Mesendoderm (in vitro differentiated cells): ENCODE measurements around the gene ATXN2L.
"Not testable (repeated sequence)": the region's sequence is repeated elsewhere in the genome, so short reads cannot be mapped to it uniquely, and the experiment has no call there.

Experiments used
- DNase-seq: peaks from one replicate; pipeline ENCODE4 v3.0.0; 2013
- H2AK5ac ChIP-seq: 2 replicates; pipeline ENCODE4 v1.6.1; 2013; ENCODE audit warnings: low read length, inconsistent platforms
- H2BK120ac ChIP-seq: 2 replicates; pipeline ENCODE4 v1.6.1; 2013; ENCODE audit warnings: low read depth, mild to moderate bottlenecking, low read length, moderate library complexity, mixed read lengths
- H2BK15ac ChIP-seq: replicated peaks from 2 replicates; pipeline ENCODE4 v1.6.1; 2013; ENCODE audit warnings: low read depth, mild to moderate bottlenecking, moderate library complexity
- H2BK5ac ChIP-seq: 2 replicates; pipeline ENCODE4 v1.6.1; 2013; ENCODE audit warnings: low read length, inconsistent platforms
- H3K18ac ChIP-seq: 2 replicates; pipeline ENCODE4 v1.6.1; 2013; ENCODE audit warnings: mild to moderate bottlenecking, low read length, mixed read lengths
- H3K23ac ChIP-seq: one replicate; pipeline ENCODE4 v1.6.1; 2013; ENCODE audit warnings: low read length
- H3K27ac ChIP-seq: 2 replicates; pipeline ENCODE4 v1.5.1; 2013; ENCODE audit warnings: low read depth, mild to moderate bottlenecking, inconsistent platforms, low read length, moderate library complexity
- H3K27me3 ChIP-seq: 2 replicates; pipeline ENCODE4 v1.6.1; 2013; ENCODE audit warnings: low read length, control low read depth, mild to moderate bottlenecking, inconsistent platforms; ENCODE audit not compliant: insufficient read depth, poor library complexity
- H3K36me3 ChIP-seq: 2 replicates; pipeline ENCODE4 v1.6.1; 2013; ENCODE audit warnings: low read length, inconsistent platforms; ENCODE audit not compliant: control insufficient read depth, insufficient read depth
- H3K4ac ChIP-seq: one replicate; pipeline ENCODE4 v1.6.1; 2013; ENCODE audit warnings: low read depth, mild to moderate bottlenecking, low read length, moderate library complexity
- H3K4me1 ChIP-seq: 2 replicates; pipeline ENCODE4 v1.6.1; 2013; ENCODE audit warnings: low read depth, low read length, inconsistent platforms; ENCODE audit not compliant: control insufficient read depth
- H3K4me2 ChIP-seq: 2 replicates; pipeline ENCODE4 v1.6.1; 2013; ENCODE audit warnings: low read length
- H3K4me3 ChIP-seq: 2 replicates; pipeline ENCODE4 v1.5.1; 2013; ENCODE audit warnings: mild to moderate bottlenecking, low read length
- H3K56ac ChIP-seq: one replicate; pipeline ENCODE4 v1.6.1; 2013; ENCODE audit warnings: low read length
- H3K79me1 ChIP-seq: 2 replicates; pipeline ENCODE4 v1.6.1; 2013; ENCODE audit warnings: low read length, inconsistent platforms
- H3K79me2 ChIP-seq: 2 replicates; pipeline ENCODE4 v1.6.1; 2013; ENCODE audit warnings: mild to moderate bottlenecking, low read length; ENCODE audit not compliant: control insufficient read depth, insufficient read depth
- H3K9ac ChIP-seq: 2 replicates; pipeline ENCODE4 v1.6.1; 2013; ENCODE audit warnings: low read length, inconsistent platforms
- H4K5ac ChIP-seq: one replicate; pipeline ENCODE4 v1.6.1; 2013; ENCODE audit warnings: low read length
- H4K8ac ChIP-seq: one replicate; pipeline ENCODE4 v1.6.1; 2013; ENCODE audit warnings: low read depth, mild to moderate bottlenecking, control low read depth, low read length, moderate library complexity
- WGBS: extraction: QIAGEN DNeasy Blood & Tissue Kit; methylation state at CpG from one replicate; pipeline ENCODE4 v1.1.7; 2013; ENCODE audit warnings: low lambda C conversion rate, missing lambda C conversion rate; ENCODE audit not compliant: insufficient coverage; ENCODE audit errors: extremely low coverage; 5-methylcytosine and 5-hydroxymethylcytosine counted together

The ATXN2L gene

DNA sequence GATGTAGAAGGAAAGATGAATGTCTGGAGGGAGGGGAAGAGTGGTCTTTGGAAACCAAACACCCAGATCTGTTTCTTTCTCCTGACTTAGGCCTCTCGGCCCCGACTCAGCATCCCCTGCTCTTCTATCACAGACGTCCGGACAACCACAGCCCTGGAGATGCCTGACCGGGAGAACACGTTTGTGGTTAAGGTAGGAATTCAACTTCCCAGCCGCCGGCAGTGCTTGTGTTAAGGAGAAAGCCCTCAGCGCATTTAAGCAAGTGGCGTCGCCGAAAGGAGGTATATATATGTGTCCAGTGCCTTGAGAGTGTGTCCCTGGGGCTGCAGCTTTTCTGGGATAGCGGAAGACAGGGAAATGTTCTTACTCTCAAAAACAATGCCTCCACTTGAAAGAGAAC, 44.4 kb downstream of the ATXN2L start:
- peaks cover 9% of the 10 kb centered on the region for H3K36me3 ChIP-seq
- no peak overlapping the region for H2AK5ac ChIP-seq
- no peak overlapping the region for H3K4me3 ChIP-seq
- no peak overlapping the region for H3K18ac ChIP-seq
- no peak overlapping the region for H2BK120ac ChIP-seq
- no peaks in the 10 kb centered on the region for H3K27me3 ChIP-seq
- H3K79me2 ChIP-seq = peaks cover 17% of the 10 kb centered on the region
- DNase-seq = no peak
- no peak overlapping the region for H2BK5ac ChIP-seq
- H3K4ac ChIP-seq = no peak overlapping the region
- H2BK15ac ChIP-seq = no peak overlapping the region
- no CpG with 5 or more reads among the region's 13 CpGs for WGBS
- no peak overlapping the region for H3K27ac ChIP-seq
- H4K8ac ChIP-seq = no peak overlapping the region
- H3K9ac ChIP-seq = no peak overlapping the region
- H4K5ac ChIP-seq = no peak overlapping the region
- H3K4me2 ChIP-seq = no peak overlapping the region
- no peak overlapping the region for H3K23ac ChIP-seq
- H3K79me1 ChIP-seq = peaks cover 14% of the 10 kb centered on the region
- H3K56ac ChIP-seq = no peak overlapping the region
- H3K4me1 ChIP-seq = no peaks in the 10 kb centered on the region

DNA sequence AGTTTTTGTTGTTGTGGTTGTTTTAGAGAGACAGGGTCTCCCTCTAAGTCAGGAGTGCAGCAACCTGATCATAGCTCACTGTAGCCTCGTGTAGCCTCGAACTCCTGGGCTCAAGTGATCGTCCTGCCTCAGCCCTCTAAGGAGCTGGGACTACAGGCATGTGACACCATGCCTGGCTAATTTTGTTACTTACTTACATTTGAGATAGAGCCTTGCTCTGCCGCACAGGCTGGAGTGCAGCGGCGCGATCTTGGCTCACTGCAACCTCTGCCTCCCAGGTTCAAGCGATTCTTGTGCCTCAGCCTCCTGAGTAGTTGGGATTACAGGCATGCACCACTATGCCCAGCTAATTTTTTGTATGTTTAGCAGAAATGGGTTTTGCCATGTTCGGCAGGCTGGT, 44.8 kb downstream of the ATXN2L start:
- H3K56ac ChIP-seq, H4K5ac ChIP-seq, H3K4me3 ChIP-seq, H3K27ac ChIP-seq, H3K4me1 ChIP-seq, H2AK5ac ChIP-seq, DNase-seq, H2BK15ac ChIP-seq, H2BK120ac ChIP-seq, H3K18ac ChIP-seq, H4K8ac ChIP-seq, H3K9ac ChIP-seq, H3K4me2 ChIP-seq, H3K23ac ChIP-seq, H2BK5ac ChIP-seq, H3K27me3 ChIP-seq, H3K4ac ChIP-seq: not testable (repeated sequence)
- no CpG with 5 or more reads among the region's 9 CpGs for WGBS
- H3K79me1 ChIP-seq = peaks cover 14% of the 10 kb centered on the region
- H3K79me2 ChIP-seq = peaks cover 17% of the 10 kb centered on the region
- H3K36me3 ChIP-seq = peaks cover 11% of the 10 kb centered on the region

DNA sequence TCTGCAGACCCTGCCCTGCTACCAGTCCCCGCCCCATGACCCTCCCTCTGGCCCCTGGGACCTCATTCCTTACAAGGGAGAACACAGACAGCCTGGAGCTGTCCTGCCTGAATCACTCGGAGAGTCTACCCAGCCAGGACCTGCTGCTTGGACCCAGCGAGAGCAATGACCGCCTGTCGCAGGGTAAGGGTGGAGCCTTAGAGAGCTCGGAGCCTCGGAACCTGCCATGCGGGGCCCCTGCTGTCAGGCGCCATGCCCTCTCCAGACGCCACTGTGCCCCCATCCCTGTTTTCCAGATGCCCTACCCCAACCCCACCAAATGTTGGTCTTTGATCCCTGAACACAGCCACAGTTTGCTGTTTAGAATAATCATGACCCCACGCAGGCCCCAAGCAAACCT, 46.4 kb downstream of the ATXN2L start:
- Histone ChIP-seq H2BK120ac (no peak overlapping the region), H3K56ac (no peak overlapping the region), H3K36me3 (peaks cover 12% of the 10 kb centered on the region), H3K23ac (no peak overlapping the region), H2BK15ac (no peak overlapping the region), H3K27me3 (no peaks in the 10 kb centered on the region), H3K4me2 (no peak overlapping the region), H3K27ac (no peak overlapping the region), H3K4me3 (no peak overlapping the region), H4K8ac (no peak overlapping the region), H3K79me1 (peaks cover 13% of the 10 kb centered on the region), H3K4me1 (no peaks in the 10 kb centered on the region), H4K5ac (no peak overlapping the region), H3K18ac (no peak overlapping the region), H2BK5ac (no peak overlapping the region), H2AK5ac (no peak overlapping the region), H3K79me2 (peaks cover 14% of the 10 kb centered on the region), H3K9ac (no peak overlapping the region), H3K4ac (no peak overlapping the region)
- no CpG with 5 or more reads among the region's 11 CpGs for WGBS
- no peak for DNase-seq

DNA sequence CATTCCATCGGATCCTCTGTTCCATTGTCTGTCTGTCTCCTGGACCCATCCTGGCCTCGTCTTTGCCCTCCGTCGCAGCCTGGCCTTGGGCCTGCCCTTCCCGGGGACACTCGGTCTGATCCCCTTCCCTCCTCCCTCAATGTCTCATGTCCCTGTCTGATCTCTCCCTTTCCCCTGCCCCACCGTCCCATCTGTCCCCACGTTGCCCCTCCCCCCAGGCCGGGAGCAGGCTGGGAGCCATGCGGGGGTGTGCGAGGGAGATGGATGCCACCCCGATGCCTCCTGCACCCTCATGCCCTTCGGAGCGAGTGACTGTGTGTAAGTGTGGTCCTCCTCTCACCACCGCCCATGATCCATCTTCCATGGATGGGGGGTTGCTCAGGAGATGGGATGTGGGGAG, 50.2 kb downstream of the ATXN2L start:
- no peaks in the 10 kb centered on the region for H3K79me2 ChIP-seq
- H2AK5ac ChIP-seq = no peak overlapping the region
- H3K56ac ChIP-seq = no peak overlapping the region
- no peak overlapping the region for H3K4ac ChIP-seq
- no peak overlapping the region for H4K5ac ChIP-seq
- no peak overlapping the region for H4K8ac ChIP-seq
- H3K79me1 ChIP-seq = no peaks in the 10 kb centered on the region
- peaks cover 11% of the 10 kb centered on the region for H3K36me3 ChIP-seq
- no peak overlapping the region for H2BK120ac ChIP-seq
- H3K27ac ChIP-seq = no peak overlapping the region
- DNase-seq = no peak
- H3K4me3 ChIP-seq = no peak overlapping the region
- H2BK15ac ChIP-seq = no peak overlapping the region
- no peaks in the 10 kb centered on the region for H3K4me1 ChIP-seq
- no peaks in the 10 kb centered on the region for H3K27me3 ChIP-seq
- no peak overlapping the region for H2BK5ac ChIP-seq
- H3K4me2 ChIP-seq = no peak overlapping the region
- no peak overlapping the region for H3K23ac ChIP-seq
- H3K18ac ChIP-seq = no peak overlapping the region
- no CpG with 5 or more reads among the region's 15 CpGs for WGBS
- H3K9ac ChIP-seq = no peak overlapping the region

DNA sequence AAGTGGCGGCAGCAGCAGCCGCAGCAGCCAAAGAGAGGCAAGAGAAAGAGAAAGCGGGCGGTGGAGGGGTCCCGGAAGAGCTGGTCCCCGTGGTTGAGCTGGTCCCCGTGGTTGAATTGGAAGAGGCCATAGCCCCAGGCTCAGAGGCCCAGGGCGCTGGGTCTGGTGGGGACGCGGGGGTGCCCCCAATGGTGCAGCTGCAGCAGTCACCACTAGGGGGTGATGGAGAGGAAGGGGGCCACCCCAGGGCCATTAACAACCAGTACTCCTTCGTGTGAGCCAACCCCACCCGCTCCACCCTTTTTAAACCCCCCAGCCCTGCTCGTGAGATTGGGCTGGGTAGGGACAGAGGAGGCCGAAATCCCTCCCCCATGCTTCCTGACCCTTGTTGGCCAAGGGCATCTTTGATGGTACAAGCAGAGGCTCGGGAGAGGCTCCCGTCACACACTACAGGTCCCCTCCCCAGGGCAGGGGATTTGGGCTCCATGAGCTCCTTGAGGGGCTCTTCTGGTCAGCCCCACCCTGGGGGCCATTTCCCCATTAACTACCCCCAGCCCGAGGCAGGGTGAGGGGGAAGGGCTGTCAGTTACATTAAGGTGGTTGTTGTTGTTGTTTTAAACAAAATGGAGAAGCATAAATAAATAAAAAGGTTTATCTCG, 50.9 kb downstream of the ATXN2L start:
- Histone ChIP-seq H3K9ac (no peak overlapping the region), H2BK15ac (no peak overlapping the region), H3K4ac (no peak overlapping the region), H3K4me1 (no peaks in the 10 kb centered on the region), H3K36me3 (peaks cover 11% of the 10 kb centered on the region), H3K4me3 (no peak overlapping the region), H4K8ac (no peak overlapping the region), H3K79me1 (no peaks in the 10 kb centered on the region), H3K79me2 (no peaks in the 10 kb centered on the region), H3K23ac (no peak overlapping the region), H3K56ac (no peak overlapping the region), H3K27ac (no peak overlapping the region), H2BK5ac (no peak overlapping the region), H2AK5ac (no peak overlapping the region), H4K5ac (no peak overlapping the region), H3K4me2 (no peak overlapping the region), H3K18ac (no peak overlapping the region), H2BK120ac (no peak overlapping the region), H3K27me3 (no peaks in the 10 kb centered on the region)
- WGBS = no CpG with 5 or more reads among the region's 18 CpGs
- no peak for DNase-seq

DNA sequence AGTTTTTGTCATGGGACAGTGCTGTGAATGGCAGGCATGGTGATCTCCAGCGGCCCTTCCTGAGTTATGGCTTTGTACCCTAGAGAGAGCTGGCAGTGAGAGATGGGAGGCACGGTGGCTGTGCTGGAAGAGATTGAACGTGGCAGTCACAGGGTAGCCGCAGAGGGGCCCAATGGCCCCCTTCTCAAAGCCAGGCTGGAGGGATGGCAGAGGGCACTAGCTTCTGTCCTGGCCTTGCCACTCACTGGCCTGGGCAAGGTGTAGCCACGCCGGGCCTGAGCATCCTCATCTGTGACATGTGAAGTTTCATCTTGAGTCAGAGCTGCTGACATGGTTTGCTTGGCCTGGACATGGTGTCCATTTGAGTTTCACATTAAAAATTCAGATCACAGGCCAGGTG, 51.6 kb downstream of the ATXN2L start:
- Histone ChIP-seq H3K4ac (no peak overlapping the region), H3K79me1 (no peaks in the 10 kb centered on the region), H3K4me2 (no peak overlapping the region), H4K5ac (no peak overlapping the region), H2BK15ac (no peak overlapping the region), H3K36me3 (peaks cover 9% of the 10 kb centered on the region), H2AK5ac (no peak overlapping the region), H3K27ac (no peak overlapping the region), H3K79me2 (no peaks in the 10 kb centered on the region), H2BK120ac (no peak overlapping the region), H3K9ac (no peak overlapping the region), H3K4me3 (no peak overlapping the region), H3K18ac (no peak overlapping the region), H3K4me1 (no peaks in the 10 kb centered on the region), H3K56ac (no peak overlapping the region), H3K27me3 (no peaks in the 10 kb centered on the region), H2BK5ac (no peak overlapping the region), H3K23ac (no peak overlapping the region), H4K8ac (no peak overlapping the region)
- DNase-seq = no peak
- no CpG with 5 or more reads among the region's 6 CpGs for WGBS
